GM18508 (cell line): ENCODE measurements around the gene COL6A1.

Experiments
- ATAC-seq: cut with Tn5 transposase; IDR thresholded peaks from one replicate; pipeline ENCODE4 v1.9.1; 2021; ENCODE audit warnings: moderate number of reproducible peaks; ENCODE audit not compliant: insufficient read depth, unreplicated experiment

COL6A1 gene

GRCh38 chr21:45980271-45980670 lies 1.3 kb upstream of the COL6A1 start:
- no peak for ATAC-seq

- no peak for ATAC-seq
Measured at GRCh38 chr21:45980697-45981096, 873 bp upstream of the COL6A1 start.

GRCh38 chr21:45982092-45982757 lies 655 bp downstream of the COL6A1 start:
- no peak for ATAC-seq

- no peak for ATAC-seq
Measured at GRCh38 chr21:45982758-45983648, 1.4 kb downstream of the COL6A1 start.

- no peak for ATAC-seq
Measured at GRCh38 chr21:45983649-45983965, 2.0 kb downstream of the COL6A1 start.

- no peak for ATAC-seq
Measured at GRCh38 chr21:45983981-45984551, 2.5 kb downstream of the COL6A1 start.

GRCh38 chr21:45984584-45985095 lies 3.1 kb downstream of the COL6A1 start:
- ATAC-seq = no peak

GRCh38 chr21:45985471-45986315 lies 4.1 kb downstream of the COL6A1 start:
- no peak for ATAC-seq

- no peak for ATAC-seq
Measured at GRCh38 chr21:45986316-45987051, 4.9 kb downstream of the COL6A1 start.

- ATAC-seq = no peak
Measured at GRCh38 chr21:45987121-45987711, 5.6 kb downstream of the COL6A1 start.

GRCh38 chr21:45988366-45989347 lies 7.1 kb downstream of the COL6A1 start:
- ATAC-seq = no peak

- no peak for ATAC-seq
Measured at GRCh38 chr21:45989355-45990048, 7.9 kb downstream of the COL6A1 start.

GRCh38 chr21:45990049-45990711 lies 8.6 kb downstream of the COL6A1 start:
- no peak for ATAC-seq

GRCh38 chr21:45990741-45991605 lies 9.4 kb downstream of the COL6A1 start:
- no peak for ATAC-seq

GRCh38 chr21:45991606-45992300 lies 10.2 kb downstream of the COL6A1 start:
- ATAC-seq = no peak
